HFF-Myc (cell line): ENCODE data around the gene MFSD2A.

ENCODE experiments used
- DNase-seq: peaks from one replicate; pipeline ENCODE4 v3.0.0-alpha.2; 2011; ENCODE audit warnings: low read depth; ENCODE audit errors: extremely low read depth
- H3K4me3 ChIP-seq: replicated peaks from 2 replicates; pipeline ENCODE4 v1.5.1; 2011; ENCODE audit warnings: low read depth, mild to moderate bottlenecking, control low read depth, low read length
- CTCF ChIP-seq: IDR thresholded peaks from 2 replicates; pipeline ENCODE4 v1.5.1; 2012; ENCODE audit warnings: mild to moderate bottlenecking, low read depth, low read length, control low read depth; ENCODE audit errors: missing control alignments

The MFSD2A gene

DNA sequence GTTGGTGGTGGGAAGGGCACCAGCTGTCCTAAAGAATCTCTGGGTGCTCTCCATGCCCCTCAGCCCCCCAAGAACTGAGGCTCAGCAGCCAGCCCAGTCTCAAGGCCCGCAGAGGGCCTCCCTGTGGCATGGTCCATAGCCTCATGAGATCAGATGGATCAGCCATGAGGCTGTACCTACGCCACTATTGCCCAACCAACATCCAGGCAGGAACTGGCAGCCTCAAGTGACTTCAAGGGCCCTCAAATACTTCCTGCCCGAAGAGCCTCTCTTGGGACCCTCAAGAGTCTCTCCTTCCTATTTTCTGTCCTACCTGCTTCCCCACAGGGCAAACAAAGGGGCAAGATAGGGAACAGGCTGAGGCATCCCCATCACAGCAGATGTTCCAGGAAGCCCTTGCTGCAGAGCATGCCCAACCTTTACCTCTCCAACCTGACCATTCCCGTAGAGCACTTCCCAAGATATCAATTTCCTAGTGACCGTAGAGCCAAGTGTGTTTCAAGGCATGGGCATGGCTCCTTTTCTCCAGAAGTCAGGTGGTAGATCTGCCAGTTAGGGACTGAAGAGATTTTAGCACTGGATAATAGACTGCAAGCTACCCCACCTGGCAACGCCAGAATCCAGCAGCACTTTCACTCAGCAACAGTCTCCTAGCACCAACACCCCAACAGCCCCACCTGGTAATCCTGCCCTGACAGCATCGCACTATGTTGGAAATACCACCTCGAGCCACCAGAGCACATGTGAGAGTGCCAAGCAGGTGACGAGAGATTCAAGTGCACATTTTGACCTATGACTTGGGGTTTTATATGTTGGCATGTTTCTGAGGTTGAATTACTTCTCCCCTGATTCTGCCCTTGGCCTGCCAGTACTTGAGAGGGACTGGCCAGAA, 13.7 kb upstream of the MFSD2A start:
- TF ChIP-seq CTCF, result no peak
- H3K4me3 ChIP-seq, result no peak overlapping the region
- no peak for DNase-seq

DNA sequence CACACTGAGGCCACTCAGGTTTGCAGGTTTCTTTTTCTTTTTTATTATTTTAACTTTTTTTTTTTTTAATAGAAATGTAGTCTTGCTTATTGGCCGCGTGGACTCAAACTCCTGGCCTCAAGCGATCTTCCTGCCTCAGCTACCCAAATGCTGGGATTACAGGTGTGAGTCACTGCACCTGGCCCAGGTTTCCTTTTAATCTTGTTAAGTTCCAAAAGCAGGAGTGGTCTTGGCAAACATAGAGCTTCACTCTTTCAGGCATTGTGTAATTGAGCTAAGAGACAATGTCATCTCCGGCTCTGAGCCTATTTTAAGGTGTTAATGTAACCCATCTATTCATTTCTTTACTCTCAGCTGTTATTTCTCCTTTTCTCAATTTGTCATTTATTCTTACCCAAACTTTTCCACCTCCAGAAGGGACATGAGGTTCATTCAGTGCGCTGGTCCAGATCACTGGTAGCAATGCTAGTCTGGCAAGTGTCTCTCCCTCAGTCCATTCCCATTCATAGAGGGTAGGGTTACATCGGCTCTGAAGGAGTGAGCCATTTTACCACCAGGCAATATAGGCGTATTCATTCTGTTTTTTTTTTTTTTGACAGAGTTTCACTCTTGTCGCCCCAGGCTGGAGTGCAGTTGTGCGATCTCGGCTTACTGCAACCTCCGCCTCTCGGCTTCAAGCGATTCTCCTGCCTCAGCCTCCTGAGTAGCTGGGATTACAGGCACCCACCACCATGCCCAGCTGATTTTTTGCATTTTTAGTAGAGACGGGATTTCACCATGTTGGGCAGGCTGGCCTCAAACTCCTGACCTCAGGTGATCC, 11.3 kb upstream of the MFSD2A start:
- no peak for DNase-seq
- TF ChIP-seq CTCF, result no peak
- H3K4me3 ChIP-seq, result no peak overlapping the region

GRCh38 chr1:39944410-39945112, 10.4 kb upstream of the MFSD2A start:
- H3K4me3 ChIP-seq, result no peak overlapping the region
- DNase-seq, result no peak
- TF ChIP-seq CTCF, result no peak

GRCh38 chr1:39946216-39946615, 8.7 kb upstream of the MFSD2A start:
- no peak for DNase-seq
- TF ChIP-seq CTCF, result no peak
- no peak overlapping the region for H3K4me3 ChIP-seq

GRCh38 chr1:39947260-39947659, 7.7 kb upstream of the MFSD2A start:
- no peak for DNase-seq
- H3K4me3 ChIP-seq, result no peak overlapping the region
- no peak for TF ChIP-seq CTCF

DNA sequence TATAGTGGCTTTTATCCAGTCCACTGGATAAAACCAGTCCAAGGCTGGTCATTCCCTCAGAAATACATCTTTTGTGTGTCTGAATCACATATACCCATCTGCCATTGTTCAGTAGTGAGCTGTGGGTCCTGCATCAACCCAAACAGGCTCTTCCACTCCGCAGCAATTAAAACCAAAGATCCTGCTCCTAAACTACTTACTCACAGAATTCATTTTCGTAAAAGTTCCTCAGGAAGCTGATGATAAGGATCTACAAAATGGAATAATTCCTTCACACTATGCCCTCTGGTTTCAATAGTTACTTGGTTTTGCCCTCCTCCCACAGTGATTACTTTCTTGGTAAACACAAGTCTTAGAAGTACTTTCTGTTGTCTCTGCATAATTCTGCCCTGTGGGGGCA, 5.1 kb upstream of the MFSD2A start:
- no peak for DNase-seq
- H3K4me3 ChIP-seq, result no peak overlapping the region
- TF ChIP-seq CTCF, result no peak
